SK-N-MC (cell line): ENCODE data around the gene ACVR1.

ENCODE experiments used
- DNase-seq: peaks from one replicate; pipeline ENCODE4 v3.0.0-alpha.2; 2011; ENCODE audit warnings: low read depth, low spot score
- H3K27ac ChIP-seq: fragments of 200-600 bp; sonication (generic); 2 replicates; pipeline ENCODE4 v1.5.1; 2016; ENCODE audit warnings: mixed run types
- H3K36me3 ChIP-seq: fragments of 200-600 bp; sonication (generic); 2 replicates; pipeline ENCODE4 v1.6.1; 2017; ENCODE audit warnings: antibody characterized with exemption, low read length, mixed read lengths; ENCODE audit not compliant: insufficient read depth
- H3K4me3 ChIP-seq: fragments of 200-600 bp; sonication (generic); 2 replicates; pipeline ENCODE4 v1.5.1; 2016
- H3K9ac ChIP-seq: fragments of 200-600 bp; sonication (generic); 2 replicates; pipeline ENCODE4 v1.8.0; 2017; ENCODE audit warnings: mixed run types, mixed read lengths; ENCODE audit not compliant: insufficient read length
- H3K9me3 ChIP-seq: fragments of 200-600 bp; sonication (generic); 2 replicates; pipeline ENCODE4 v1.6.1; 2017; ENCODE audit warnings: low read depth, mild to moderate bottlenecking, antibody characterized with exemption, low read length, moderate library complexity, mixed read lengths
- EZH2 ChIP-seq: fragments of 200-600 bp; sonication (generic); IDR thresholded peaks from one replicate; pipeline ENCODE4 v1.6.1; 2017; ENCODE audit warnings: antibody characterized with exemption
- FOXP2 ChIP-seq: optimal IDR thresholded peaks from 2 replicates; pipeline ENCODE3; 2011; ENCODE audit warnings: mild to moderate bottlenecking, moderate library complexity; ENCODE audit not compliant: insufficient read depth; ENCODE audit errors: extremely low read length, control extremely low read depth
- POLR2AphosphoS5 ChIP-seq: IDR thresholded peaks from 2 replicates; pipeline ENCODE4 v1.6.1; 2012; ENCODE audit warnings: mild to moderate bottlenecking, low read depth, low read length, borderline replicate concordance

Gene ACVR1

DNA sequence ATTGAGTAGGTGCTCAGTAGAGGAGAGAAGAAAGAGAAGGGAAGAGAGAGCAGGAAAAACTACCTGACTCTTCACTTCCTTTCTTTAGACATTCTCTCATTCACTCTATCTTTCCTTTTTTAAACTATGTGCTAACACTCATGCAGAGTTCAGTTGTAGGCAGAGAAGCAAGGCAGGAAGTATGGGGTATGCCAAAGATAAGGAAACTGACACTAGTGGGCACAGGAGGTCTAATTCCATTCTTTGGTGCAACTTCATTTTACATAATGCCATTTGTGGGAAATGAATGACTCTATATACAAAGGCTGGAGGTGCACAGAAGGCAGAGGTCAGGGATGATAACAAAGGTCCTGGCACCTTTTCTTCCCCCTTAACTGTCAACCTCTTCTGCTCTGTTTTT is 35.1 kb upstream of the ACVR1 start:
- H3K9ac ChIP-seq, result no peak overlapping the region
- no peaks in the 10 kb centered on the region for H3K36me3 ChIP-seq
- no peak for DNase-seq
- TF ChIP-seq FOXP2, result no peak
- no peak for TF ChIP-seq EZH2
- TF ChIP-seq POLR2AphosphoS5, result no peak
- H3K9me3 ChIP-seq, result no peaks in the 10 kb centered on the region
- peak overlapping the region; percentile 34; the same call in 1 of the 2 replicates for H3K27ac ChIP-seq
- H3K4me3 ChIP-seq, result no peak overlapping the region; the same call in 1 of the 2 replicates

DNA sequence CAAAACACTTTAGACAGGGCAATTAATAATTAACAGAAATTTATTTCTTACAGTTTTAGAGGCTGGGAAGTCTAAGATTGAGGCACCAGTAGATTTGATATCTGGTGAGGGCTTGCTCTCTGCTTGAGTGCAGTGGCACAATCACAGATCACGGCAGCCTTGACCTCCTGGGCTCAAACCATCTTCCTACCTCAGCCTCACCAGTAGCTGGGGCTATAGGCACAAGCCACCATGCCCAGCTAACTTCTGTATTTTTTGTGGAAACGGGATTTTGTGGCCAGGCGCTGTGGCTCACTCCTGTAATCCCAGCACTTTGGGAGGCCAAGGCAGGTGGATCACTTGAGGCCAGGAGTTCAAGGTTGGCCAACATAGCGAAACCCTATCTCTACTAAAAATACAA is 29.0 kb upstream of the ACVR1 start:
- no peak for DNase-seq
- no peak for TF ChIP-seq FOXP2
- TF ChIP-seq POLR2AphosphoS5, result no peak
- no peak for TF ChIP-seq EZH2
- Histone ChIP-seq H3K9me3 (no peaks in the 10 kb centered on the region), H3K9ac (no peak overlapping the region), H3K4me3 (no peak overlapping the region), H3K27ac (no peak overlapping the region), H3K36me3 (no peaks in the 10 kb centered on the region)

DNA sequence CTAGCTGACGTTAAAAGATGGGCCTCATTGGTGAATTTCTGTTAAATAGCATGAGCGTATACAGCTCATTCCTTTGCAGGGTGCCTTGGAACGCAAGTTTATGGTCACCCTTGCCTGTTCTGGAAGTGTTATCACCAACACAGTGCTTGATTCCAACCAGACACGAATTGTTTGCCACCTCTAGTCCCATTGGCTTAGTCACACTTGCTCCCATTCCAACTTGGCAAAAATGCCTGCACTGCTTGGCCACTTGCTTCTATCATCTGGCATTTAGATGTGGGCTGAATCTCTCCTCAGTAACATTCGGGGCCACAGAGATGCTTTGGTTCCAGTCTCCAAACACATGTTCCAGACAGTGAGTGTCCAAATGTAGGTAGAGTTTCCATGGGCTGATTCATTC is 27.5 kb upstream of the ACVR1 start:
- TF ChIP-seq EZH2 (no peak), FOXP2 (no peak), POLR2AphosphoS5 (no peak)

DNA sequence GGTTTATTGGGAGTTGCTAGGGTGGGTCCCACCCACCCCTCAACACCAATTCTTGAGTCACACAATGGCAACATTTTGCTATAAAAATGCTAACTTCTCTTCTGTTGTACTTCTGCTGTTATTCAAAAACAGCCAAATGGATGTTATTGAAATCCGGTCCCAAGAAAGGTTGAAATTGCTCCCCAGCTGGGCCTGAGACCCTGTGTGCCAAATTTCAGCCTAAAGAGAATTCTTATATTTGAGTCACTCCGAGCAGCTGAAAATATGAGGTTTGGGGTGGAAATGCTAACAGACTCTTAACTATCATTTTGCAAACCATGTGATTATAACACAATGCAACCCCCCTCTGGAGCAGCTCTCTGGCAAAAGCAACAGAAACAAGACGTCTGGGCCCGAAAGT is 27.0 kb upstream of the ACVR1 start:
- Histone ChIP-seq H3K4me3 (no peak overlapping the region), H3K9me3 (no peaks in the 10 kb centered on the region), H3K36me3 (no peaks in the 10 kb centered on the region), H3K9ac (no peak overlapping the region), H3K27ac (no peak overlapping the region)
- TF ChIP-seq EZH2 (no peak), POLR2AphosphoS5 (no peak), FOXP2 (no peak)
- DNase-seq, result no peak

More for the DNA sequence above, 27.5 kb upstream of the ACVR1 start:
- Histone ChIP-seq H3K4me3 (no peak overlapping the region), H3K27ac (no peak overlapping the region), H3K9me3 (no peaks in the 10 kb centered on the region), H3K9ac (no peak overlapping the region), H3K36me3 (no peaks in the 10 kb centered on the region)
- no peak for DNase-seq

DNA sequence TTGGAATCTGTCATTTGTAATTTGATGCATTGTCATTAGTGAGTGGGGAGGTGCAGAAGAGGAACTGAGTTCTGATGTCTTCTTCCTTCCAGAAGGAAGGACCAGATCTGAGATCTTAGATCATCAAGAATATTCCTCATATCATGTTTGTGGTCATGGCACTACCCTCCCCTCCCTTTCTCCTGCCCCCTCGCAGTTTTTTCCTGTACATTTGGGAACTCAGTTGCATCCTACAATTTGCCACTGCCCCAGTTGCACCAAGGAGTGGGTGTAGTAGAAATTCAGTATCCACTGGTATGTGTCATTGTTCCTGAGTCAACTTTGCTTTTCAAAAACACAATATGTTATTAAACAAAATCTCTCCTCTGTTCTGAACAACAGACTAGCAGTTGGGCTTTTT is 26.6 kb upstream of the ACVR1 start:
- no peaks in the 10 kb centered on the region for H3K36me3 ChIP-seq
- no peak overlapping the region for H3K27ac ChIP-seq
- H3K9me3 ChIP-seq, result no peaks in the 10 kb centered on the region
- DNase-seq, result no peak
- TF ChIP-seq FOXP2 (no peak), EZH2 (no peak), POLR2AphosphoS5 (no peak)
- H3K9ac ChIP-seq, result no peak overlapping the region
- no peak overlapping the region for H3K4me3 ChIP-seq

GRCh38 chr2:157901325-157901724 is 25.2 kb upstream of the ACVR1 start:
- Histone ChIP-seq H3K9ac (no peak overlapping the region), H3K4me3 (no peak overlapping the region), H3K27ac (no peak overlapping the region), H3K9me3 (no peaks in the 10 kb centered on the region), H3K36me3 (no peaks in the 10 kb centered on the region)
- no peak for TF ChIP-seq POLR2AphosphoS5
- no peak for TF ChIP-seq FOXP2
- no peak for TF ChIP-seq EZH2
- no peak for DNase-seq

- TF ChIP-seq POLR2AphosphoS5 (no peak), EZH2 (no peak), FOXP2 (no peak)
- H3K4me3 ChIP-seq, result no peak overlapping the region
Observed at GRCh38 chr2:157900684-157901083, 24.6 kb upstream of the ACVR1 start.

GRCh38 chr2:157900203-157900602 is 24.1 kb upstream of the ACVR1 start:
- Histone ChIP-seq H3K36me3 (no peaks in the 10 kb centered on the region), H3K9ac (no peak overlapping the region), H3K27ac (no peak overlapping the region), H3K4me3 (no peak overlapping the region), H3K9me3 (no peaks in the 10 kb centered on the region)
- DNase-seq, result no peak
- TF ChIP-seq POLR2AphosphoS5, result no peak
- no peak for TF ChIP-seq FOXP2
- TF ChIP-seq EZH2, result no peak

More at GRCh38 chr2:157900684-157901083, 24.6 kb upstream of the ACVR1 start:
- Histone ChIP-seq H3K36me3 (no peaks in the 10 kb centered on the region), H3K9ac (no peak overlapping the region), H3K27ac (no peak overlapping the region), H3K9me3 (no peaks in the 10 kb centered on the region)
- DNase-seq, result no peak

DNA sequence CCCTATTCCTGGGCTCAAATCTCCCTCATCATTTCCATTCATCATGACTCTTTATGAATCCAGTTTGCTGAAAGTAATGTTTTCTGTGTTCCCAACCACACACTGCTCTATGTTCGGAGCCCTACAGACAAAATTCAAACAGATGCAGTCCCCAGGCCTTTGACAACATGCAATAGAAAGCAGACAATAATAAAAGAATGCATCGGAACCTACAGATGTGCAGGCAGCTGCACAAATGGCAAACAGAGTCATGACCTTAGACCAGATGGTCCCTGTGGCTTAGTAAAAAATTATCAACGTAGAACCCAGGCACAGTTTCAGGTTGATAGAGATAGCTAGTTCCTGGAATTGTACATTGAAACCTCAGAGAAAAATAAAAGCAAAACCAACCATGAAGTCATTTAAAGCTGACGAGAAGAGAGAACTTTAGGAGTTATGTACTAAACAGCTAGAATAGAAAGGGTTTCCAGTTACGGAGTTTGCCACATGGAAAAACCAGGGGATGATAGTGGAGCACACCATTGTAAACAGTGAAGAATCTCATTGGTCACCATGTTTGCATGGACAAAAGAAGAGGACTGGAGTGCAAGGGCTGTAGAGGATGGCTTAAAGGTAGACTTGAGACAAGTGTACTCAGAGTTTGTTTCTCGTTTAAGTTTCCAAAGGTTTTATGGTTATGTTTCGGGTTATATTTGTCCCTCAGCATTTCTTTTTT is 23.2 kb upstream of the ACVR1 start:
- Histone ChIP-seq H3K9ac (no peak overlapping the region), H3K4me3 (no peak overlapping the region)
- DNase-seq, result no peak

More for the DNA sequence above, 23.2 kb upstream of the ACVR1 start:
- TF ChIP-seq POLR2AphosphoS5 (no peak), EZH2 (no peak), FOXP2 (no peak)
- Histone ChIP-seq H3K27ac (no peak overlapping the region), H3K9me3 (no peaks in the 10 kb centered on the region), H3K36me3 (no peaks in the 10 kb centered on the region)
